ENCODE data around the gene AZIN2.
"Not testable (repeated sequence)": the region's sequence is repeated elsewhere in the genome, so short reads cannot be mapped to it uniquely, and the experiment has no call there.

AZIN2 gene

GRCh38 chr1:33057095-33057494 is 23.9 kb upstream of the AZIN2 start:
- DNase-seq (ENCODE audit: low read depth), result no peak

GRCh38 chr1:33060579-33061083 is 20.3 kb upstream of the AZIN2 start:
- peak; percentile 97 for DNase-seq (ENCODE audit: low read depth)

GRCh38 chr1:33061834-33062233 is 19.1 kb upstream of the AZIN2 start:
- no peak for DNase-seq (ENCODE audit: low read depth)

- not testable (repeated sequence) for DNase-seq (ENCODE audit: low read depth)
Measured at GRCh38 chr1:33064284-33064683, 16.7 kb upstream of the AZIN2 start.

GRCh38 chr1:33065301-33065700 is 15.7 kb upstream of the AZIN2 start:
- DNase-seq (ENCODE audit: low read depth), result no peak

- not testable (repeated sequence) for DNase-seq (ENCODE audit: low read depth)
Measured at GRCh38 chr1:33066477-33066876, 14.5 kb upstream of the AZIN2 start.

GRCh38 chr1:33068108-33068507 is 12.8 kb upstream of the AZIN2 start:
- DNase-seq (ENCODE audit: low read depth), result not testable (repeated sequence)

GRCh38 chr1:33070628-33071027 is 10.3 kb upstream of the AZIN2 start:
- DNase-seq (ENCODE audit: low read depth), result no peak

- DNase-seq (ENCODE audit: low read depth), result no peak
Measured at GRCh38 chr1:33072707-33073106, 8.2 kb upstream of the AZIN2 start.

GRCh38 chr1:33074193-33074945 is 6.6 kb upstream of the AZIN2 start:
- no peak for DNase-seq (ENCODE audit: low read depth)

- no peak for DNase-seq (ENCODE audit: low read depth)
Measured at GRCh38 chr1:33078030-33078591, 2.8 kb upstream of the AZIN2 start.

- no peak for DNase-seq (ENCODE audit: low read depth)
Measured at GRCh38 chr1:33080373-33080772, 580 bp upstream of the AZIN2 start.

GRCh38 chr1:33081554-33082305 is 777 bp downstream of the AZIN2 start:
- no peak for DNase-seq (ENCODE audit: low read depth)

- no peak for DNase-seq (ENCODE audit: low read depth)
Measured at GRCh38 chr1:33082575-33083108, 1.7 kb downstream of the AZIN2 start.

GRCh38 chr1:33085332-33085731 is 4.4 kb downstream of the AZIN2 start:
- no peak for DNase-seq (ENCODE audit: low read depth)

- peak; percentile 84 for DNase-seq (ENCODE audit: low read depth)
Measured at GRCh38 chr1:33086384-33086850, 5.5 kb downstream of the AZIN2 start.

- DNase-seq (ENCODE audit: low read depth), result no peak
Measured at GRCh38 chr1:33087677-33088076, 6.7 kb downstream of the AZIN2 start.

GRCh38 chr1:33088119-33088906 is 7.4 kb downstream of the AZIN2 start:
- DNase-seq (ENCODE audit: low read depth), result peak; percentile 65

- DNase-seq (ENCODE audit: low read depth), result no peak
Measured at GRCh38 chr1:33089457-33089856, 8.5 kb downstream of the AZIN2 start.

- DNase-seq (ENCODE audit: low read depth), result no peak
Measured at GRCh38 chr1:33092438-33092837, 11.5 kb downstream of the AZIN2 start.

- DNase-seq (ENCODE audit: low read depth), result no peak
Measured at GRCh38 chr1:33093004-33093403, 12.1 kb downstream of the AZIN2 start.

GRCh38 chr1:33094486-33094885 is 13.5 kb downstream of the AZIN2 start:
- no peak for DNase-seq (ENCODE audit: low read depth)
